Heart right ventricle (tissue), 16 donors: Measurements from ENCODE around the gene NELL1. TPM values are rescaled to one million over a fixed set of nuclear protein-coding genes. Genes with fewer than 3 reads are reported as not detected.

Experiments
- ATAC-seq, 8 donors: fragments of 200-7000 bp; cut with Tn5 transposase; one replicate each; pipeline ENCODE4 v1.9.1; 2020; ENCODE audit warnings: mild to moderate bottlenecking in 8 of 8, moderate library complexity in 8 of 8, moderate number of reproducible peaks in 1 of 8
- DNase-seq, 2 donors: peaks; one replicate each; pipeline ENCODE4 v3.0.0-alpha.2; 2020
- H3K27ac ChIP-seq, 10 donors: fragments of 200-600 bp; sonication (generic) in 2 of 10; one replicate each; pipeline versions ENCODE4 v1.5.0 to v1.8.0; 2020 to 2022; ENCODE audit warnings: mild to moderate bottlenecking in 3 of 10
- H3K27me3 ChIP-seq, 7 donors: fragments of 200-600 bp; one replicate each; pipeline ENCODE4 v1.8.0; 2021 to 2022; ENCODE audit warnings: mild to moderate bottlenecking in 2 of 7
- H3K36me3 ChIP-seq, 9 donors: fragments of 200-600 bp; sonication (generic) in 1 of 9; one replicate each; pipeline versions ENCODE4 v1.5.0 to v1.8.0; 2020 to 2022; ENCODE audit warnings: mild to moderate bottlenecking in 2 of 9
- H3K4me1 ChIP-seq, 9 donors: fragments of 200-600 bp; sonication (generic) in 1 of 9; one replicate each; pipeline versions ENCODE4 v1.5.0 to v1.8.0; 2020 to 2022; ENCODE audit warnings: mild to moderate bottlenecking in 4 of 9
- H3K4me3 ChIP-seq, 10 donors: fragments of 200-600 bp; sonication (generic) in 2 of 10; one replicate each; pipeline versions ENCODE4 v1.5.0 to v1.8.0; 2020 to 2022; ENCODE audit warnings: mild to moderate bottlenecking in 7 of 10, moderate library complexity in 2 of 10
- H3K9me3 ChIP-seq, 11 donors: fragments of 200-600 bp in 10 of 11; sonication (generic) in 2 of 11; one replicate each; pipeline versions ENCODE4 v1.5.0 to v1.8.0; 2013 to 2022; ENCODE audit warnings: mild to moderate bottlenecking in 2 of 11, control low read depth in 1 of 11, moderate library complexity in 1 of 11
- WGBS, 2 donors: extraction: QIAGEN DNeasy Blood & Tissue Kit; methylation state at CpG; one replicate each; pipeline ENCODE4 v1.1.7; 2013; ENCODE audit warnings: inconsistent platforms in 1 of 2; 5-methylcytosine and 5-hydroxymethylcytosine counted together
- intact Hi-C, 10 donors: fragments of 100-400 bp; cut with DNase I; formaldehyde crosslinking; loops; one replicate each; pipeline versions ENCODE4 v1.11.1 to v1.14.2; 2022
- polyA plus RNA-seq, 2 donors: library from polyadenylated mRNA; stranded (reverse); fragments of 200-250 nt; gene quantifications; one replicate each; pipeline ENCODE4 v1.2.3, GENCODE V29; 2013
- total RNA-seq, 10 donors: library from RNA; stranded (reverse); fragmentation: NEBNext Ultra II Directional in 3 of 10; extraction: Animal tissue kit (Norgen Biotek cat#: 25700) in 3 of 10; gene quantifications; one replicate each; pipeline versions ENCODE4 v1.2.1 to v1.2.4, GENCODE V29; 2021 to 2023
- TF ChIP-seq, protein P1 (sequence below), 9 donors: fragments of 200-600 bp; sonication (generic) in 2 of 9; IDR thresholded peaks; one replicate each; pipeline versions ENCODE4 v1.5.0 to v1.8.0; 2021 to 2022; ENCODE audit warnings: antibody characterized with exemption in 9 of 9, mild to moderate bottlenecking in 5 of 9, moderate library complexity in 1 of 9
- donor health status: Arrhythmogenic right ventricular cardiomyopathy.
- donor health status: ischemic (EF 13 %, LVEDD 7.1; RV severe dilation, severe dysfunction).
- donor health status: healthy with polysubstance abuse.
- donor health status: DM: no; HTN: yes; CAD: no.
- donor health status: DM: no; HTN: no; CAD: no.
- donor health status: ischemic (EF 25% LVEDD 6.9; RV normal size, moderate dysfunction).
- donor health status: ischemic (EF 25% LVEDD 5.7; RV mildly dilated, moderate dysfunction).
- donor health status: healthy.
- donor health status: DM: yes; HTN: yes; CAD: no.
- donor health status: Ischemic cardiomyopathy.
- donor health status: ischemic (EF 35%, LVEDD 5.7; RV mildly dilated, moderate dysfunction).
- donor health status: nonischemic (EF 11% LVEDD 7.7; RV severe dilation, severe dysfunction).
- donor health status: DM: yes; HTN: yes; CAD: no.
- donor health status: PGD.
- donor health status: ischemic (EF 29% LVEDD 5.4; RV normal size, mild dysfunction).
- donor health status: nonischemic (EF 23%, LVEDD 6.1; RV moderate dilation, normal function).

NELL1 gene
- total and polyA plus RNA-seq, 12 donors, result not detected

GRCh38 chr11:21142007-21142406 lies 472.6 kb downstream of the NELL1 start:
- no peak for ATAC-seq
- intact Hi-C loops, result no loop called here
- no peak for DNase-seq
- H3K4me1 ChIP-seq, result no peaks in the 10 kb centered on the region
- no peak overlapping the region for H3K27ac ChIP-seq
- TF ChIP-seq, protein P1, sequence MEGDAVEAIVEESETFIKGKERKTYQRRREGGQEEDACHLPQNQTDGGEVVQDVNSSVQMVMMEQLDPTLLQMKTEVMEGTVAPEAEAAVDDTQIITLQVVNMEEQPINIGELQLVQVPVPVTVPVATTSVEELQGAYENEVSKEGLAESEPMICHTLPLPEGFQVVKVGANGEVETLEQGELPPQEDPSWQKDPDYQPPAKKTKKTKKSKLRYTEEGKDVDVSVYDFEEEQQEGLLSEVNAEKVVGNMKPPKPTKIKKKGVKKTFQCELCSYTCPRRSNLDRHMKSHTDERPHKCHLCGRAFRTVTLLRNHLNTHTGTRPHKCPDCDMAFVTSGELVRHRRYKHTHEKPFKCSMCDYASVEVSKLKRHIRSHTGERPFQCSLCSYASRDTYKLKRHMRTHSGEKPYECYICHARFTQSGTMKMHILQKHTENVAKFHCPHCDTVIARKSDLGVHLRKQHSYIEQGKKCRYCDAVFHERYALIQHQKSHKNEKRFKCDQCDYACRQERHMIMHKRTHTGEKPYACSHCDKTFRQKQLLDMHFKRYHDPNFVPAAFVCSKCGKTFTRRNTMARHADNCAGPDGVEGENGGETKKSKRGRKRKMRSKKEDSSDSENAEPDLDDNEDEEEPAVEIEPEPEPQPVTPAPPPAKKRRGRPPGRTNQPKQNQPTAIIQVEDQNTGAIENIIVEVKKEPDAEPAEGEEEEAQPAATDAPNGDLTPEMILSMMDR (IDR thresholded peaks at IDR 0.05), result peak in 2 of 9 donors; percentile 9 to 15
- H3K36me3 ChIP-seq, result no peaks in the 10 kb centered on the region
- H3K4me3 ChIP-seq, result no peak overlapping the region
- 53 to 59% methylated on average over 2 of the region's 2 CpGs for WGBS, 2 donors
- H3K9me3 ChIP-seq, result peaks cover 0 to 2% (median 0%) of the 10 kb centered on the region in 11 donors
- peaks cover 0 to 4% (median 0%) of the 10 kb centered on the region in 7 donors for H3K27me3 ChIP-seq

DNA sequence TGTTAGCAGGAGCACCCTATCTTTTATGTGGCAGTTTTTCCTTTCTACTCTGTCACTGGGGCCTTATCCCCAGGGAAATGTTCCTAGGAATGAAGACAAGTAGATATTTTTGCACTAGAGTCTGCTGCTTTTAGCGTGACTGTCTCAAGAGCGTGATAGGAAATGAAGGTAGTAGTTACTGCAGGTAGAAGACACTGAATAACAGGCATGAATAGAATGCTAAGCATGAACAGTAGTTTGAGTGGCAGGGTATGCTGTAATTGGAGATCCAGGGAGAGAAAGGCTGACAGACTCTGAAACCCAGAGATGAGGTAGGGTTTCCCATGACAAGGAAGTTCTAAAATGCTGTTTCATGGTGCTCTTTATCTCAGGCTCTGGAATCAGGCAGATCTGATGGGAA lies 475.1 kb downstream of the NELL1 start:
- Histone ChIP-seq H3K9me3 (peaks cover 0 to 2% (median 0%) of the 10 kb centered on the region in 11 donors), H3K27ac (no peak overlapping the region), H3K27me3 (peaks cover 0 to 4% (median 0%) of the 10 kb centered on the region in 7 donors), H3K36me3 (no peaks in the 10 kb centered on the region), H3K4me3 (no peak overlapping the region), H3K4me1 (no peaks in the 10 kb centered on the region)
- ATAC-seq (no peak), DNase-seq (no peak)
- 33 to 42% methylated on average over 2 of the region's 2 CpGs for WGBS, 2 donors
- TF ChIP-seq, protein P1 (IDR thresholded peaks at IDR 0.05), result no peak
- intact Hi-C loops, result no loop called here

GRCh38 chr11:21148376-21148775 lies 479.0 kb downstream of the NELL1 start:
- DNase-seq (no peak), ATAC-seq (no peak)
- 71 to 76% methylated on average over 3 of the region's 3 CpGs for WGBS, 2 donors
- Histone ChIP-seq H3K4me3 (no peak overlapping the region), H3K27ac (no peak overlapping the region), H3K36me3 (no peaks in the 10 kb centered on the region), H3K9me3 (peaks cover 0 to 4% (median 0%) of the 10 kb centered on the region in 11 donors), H3K4me1 (no peaks in the 10 kb centered on the region), H3K27me3 (no peaks in the 10 kb centered on the region)
- intact Hi-C loops, result no loop called here
- TF ChIP-seq, protein P1 (IDR thresholded peaks at IDR 0.05), result no peak

DNA sequence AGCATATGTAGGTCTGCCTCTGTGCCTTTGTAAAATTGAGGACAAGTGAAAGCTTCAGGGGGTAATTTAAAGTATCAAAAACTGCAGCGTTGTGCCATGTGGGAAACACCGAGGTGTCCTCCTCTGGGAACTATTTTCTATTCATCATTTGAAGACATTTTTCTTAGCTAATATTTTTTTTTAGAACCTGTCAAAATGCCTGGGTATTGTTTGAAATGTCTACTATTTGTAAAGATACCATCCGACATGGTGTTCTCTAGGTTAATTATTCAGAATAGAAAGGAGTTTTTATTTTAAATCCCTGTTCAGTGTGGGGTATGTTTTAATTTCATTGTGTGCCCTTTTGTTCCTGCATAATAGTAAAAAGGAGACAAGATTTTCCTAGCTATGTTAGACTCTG lies 490.8 kb downstream of the NELL1 start:
- H3K27ac ChIP-seq, result no peak overlapping the region
- H3K27me3 ChIP-seq, result no peaks in the 10 kb centered on the region
- H3K36me3 ChIP-seq, result no peaks in the 10 kb centered on the region
- no peak for ATAC-seq
- intact Hi-C loops, result no loop called here
- WGBS, 2 donors, result 86 to 90% methylated on average over 3 of the region's 3 CpGs
- DNase-seq, result no peak
- TF ChIP-seq, protein P1 (IDR thresholded peaks at IDR 0.05), result no peak
- H3K4me3 ChIP-seq, result no peak overlapping the region
- H3K9me3 ChIP-seq, result no peaks in the 10 kb centered on the region
- no peaks in the 10 kb centered on the region for H3K4me1 ChIP-seq
